Activated CD8-positive, alpha-beta memory T cell treated with anti-CD3 and anti-CD28 coated beads, Interleukin-2, amount 10 ng/mL, durations not matched to agents 7 days and 5 days (primary cell): ENCODE measurements around the gene PCDHB8. TPM values are rescaled to one million over a fixed set of nuclear protein-coding genes. Genes with fewer than 3 reads are reported as not detected.
"Not testable (repeated sequence)": the region's sequence is repeated elsewhere in the genome, so short reads cannot be mapped to it uniquely, and the experiment has no call there.

Source experiments
- ATAC-seq: fragments of 150-1000 bp; cut with Tn5 transposase; one replicate; pipeline ENCODE4 v1.10.0; 2021; ENCODE audit warnings: moderate library complexity
- CTCF ChIA-PET: fragments of 350-600 bp; sonication (Branson Sonifier 250); formaldehyde crosslinking; loops from one replicate; lab custom pipeline; 2021; ENCODE audit warnings: antibody characterized with exemption; lab: Charles Lee
- DNase-seq: peaks from one replicate; pipeline ENCODE4 v3.0.0-alpha.2; 2020
- H3K27ac Mint-ChIP-seq: one replicate; pipeline ENCODE4 v1.8.0; 2021; ENCODE audit warnings: mild to moderate bottlenecking, mixed read lengths
- H3K27me3 Mint-ChIP-seq: one replicate; pipeline ENCODE4 v1.8.0; 2021; ENCODE audit warnings: mixed read lengths
- H3K36me3 Mint-ChIP-seq: one replicate; pipeline ENCODE4 v1.8.0; 2021; ENCODE audit warnings: mild to moderate bottlenecking, mixed read lengths
- H3K4me1 Mint-ChIP-seq: one replicate; pipeline ENCODE4 v1.8.0; 2021; ENCODE audit warnings: mixed read lengths
- H3K4me3 Mint-ChIP-seq: one replicate; pipeline ENCODE4 v1.8.0; 2021; ENCODE audit warnings: mild to moderate bottlenecking, moderate library complexity, mixed read lengths
- H3K9me3 Mint-ChIP-seq: one replicate; pipeline ENCODE4 v1.8.0; 2022; ENCODE audit warnings: low read depth, mixed read lengths
- total RNA-seq, 2 experiments: library from RNA; stranded (reverse); gene quantifications; one replicate each; pipeline ENCODE4 v1.2.3, GENCODE V29; 2021

Gene PCDHB8
- total RNA-seq, 2 experiments from 2014 or later, result not detected

GRCh38 chr5:141172381-141173204 is 5.0 kb upstream of the PCDHB8 start, which contains the start of gene PCDHB7:
TSS of gene PCDHB7 (plus strand) at chr5:141172644. CDS start at chr5:141172836, 192 bp downstream.
- H3K27me3 Mint-ChIP-seq, result peaks cover 5% of the 10 kb centered on the region
- H3K4me3 Mint-ChIP-seq, result no peak within 1 kb of the TSS
- H3K4me1 Mint-ChIP-seq, result no peaks in the 10 kb centered on the region
- H3K9me3 Mint-ChIP-seq, result peaks cover 9% of the 10 kb centered on the region
- H3K27ac Mint-ChIP-seq, result no peak within 1 kb of the TSS
- peaks cover 3% of the 10 kb centered on the region for H3K36me3 Mint-ChIP-seq
- CTCF ChIA-PET, result no interaction called here
- no peak for ATAC-seq
- no peak for DNase-seq

GRCh38 chr5:141174291-141175104 is 3.1 kb upstream of the PCDHB8 start:
- CTCF ChIA-PET, H3K4me3 Mint-ChIP-seq, H3K27ac Mint-ChIP-seq, ATAC-seq, H3K36me3 Mint-ChIP-seq, H3K9me3 Mint-ChIP-seq, H3K4me1 Mint-ChIP-seq, DNase-seq, H3K27me3 Mint-ChIP-seq: not testable (repeated sequence)

GRCh38 chr5:141175933-141176332 is 1.7 kb upstream of the PCDHB8 start:
- Mint-ChIP-seq H3K4me1 (no peaks in the 10 kb centered on the region), H3K27ac (no peak overlapping the region), H3K36me3 (peaks cover 3% of the 10 kb centered on the region), H3K4me3 (no peak overlapping the region), H3K9me3 (peaks cover 9% of the 10 kb centered on the region), H3K27me3 (peaks cover 5% of the 10 kb centered on the region)
- CTCF ChIA-PET, result no interaction called here
- DNase-seq (no peak), ATAC-seq (no peak)

DNA sequence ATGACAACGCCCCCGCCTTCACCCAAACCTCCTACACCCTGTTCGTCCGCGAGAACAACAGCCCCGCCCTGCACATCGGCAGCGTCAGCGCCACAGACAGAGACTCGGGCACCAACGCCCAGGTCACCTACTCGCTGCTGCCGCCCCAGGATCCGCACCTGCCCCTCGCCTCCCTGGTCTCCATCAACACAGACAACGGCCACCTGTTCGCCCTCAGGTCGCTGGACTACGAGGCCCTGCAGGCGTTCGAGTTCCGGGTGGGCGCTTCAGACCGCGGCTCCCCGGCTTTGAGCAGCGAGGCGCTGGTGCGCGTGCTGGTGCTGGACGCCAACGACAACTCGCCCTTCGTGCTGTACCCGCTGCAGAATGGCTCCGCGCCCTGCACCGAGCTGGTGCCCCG is 1.8 kb downstream of the PCDHB8 start:
- CTCF ChIA-PET, ATAC-seq, H3K36me3 Mint-ChIP-seq, DNase-seq, H3K4me1 Mint-ChIP-seq, H3K9me3 Mint-ChIP-seq, H3K4me3 Mint-ChIP-seq, H3K27ac Mint-ChIP-seq: not testable (repeated sequence)
- H3K27me3 Mint-ChIP-seq, result peaks cover 11% of the 10 kb centered on the region

DNA sequence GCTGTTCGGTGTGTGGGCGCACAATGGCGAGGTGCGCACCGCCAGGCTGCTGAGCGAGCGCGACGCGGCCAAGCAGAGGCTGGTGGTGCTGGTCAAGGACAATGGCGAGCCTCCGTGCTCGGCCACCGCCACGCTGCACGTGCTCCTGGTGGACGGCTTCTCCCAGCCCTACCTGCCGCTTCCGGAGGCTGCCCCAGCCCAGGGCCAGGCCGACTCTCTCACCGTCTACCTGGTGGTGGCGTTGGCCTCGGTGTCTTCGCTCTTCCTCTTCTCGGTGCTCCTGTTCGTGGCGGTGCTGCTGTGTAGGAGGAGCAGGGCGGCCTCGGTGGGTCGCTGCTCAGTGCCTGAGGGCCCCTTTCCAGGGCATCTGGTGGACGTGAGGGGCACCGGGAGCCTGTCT is 2.3 kb downstream of the PCDHB8 start:
- H3K9me3 Mint-ChIP-seq, H3K36me3 Mint-ChIP-seq, H3K4me1 Mint-ChIP-seq, DNase-seq, H3K4me3 Mint-ChIP-seq, H3K27ac Mint-ChIP-seq, CTCF ChIA-PET, ATAC-seq: not testable (repeated sequence)
- peaks cover 13% of the 10 kb centered on the region for H3K27me3 Mint-ChIP-seq

DNA sequence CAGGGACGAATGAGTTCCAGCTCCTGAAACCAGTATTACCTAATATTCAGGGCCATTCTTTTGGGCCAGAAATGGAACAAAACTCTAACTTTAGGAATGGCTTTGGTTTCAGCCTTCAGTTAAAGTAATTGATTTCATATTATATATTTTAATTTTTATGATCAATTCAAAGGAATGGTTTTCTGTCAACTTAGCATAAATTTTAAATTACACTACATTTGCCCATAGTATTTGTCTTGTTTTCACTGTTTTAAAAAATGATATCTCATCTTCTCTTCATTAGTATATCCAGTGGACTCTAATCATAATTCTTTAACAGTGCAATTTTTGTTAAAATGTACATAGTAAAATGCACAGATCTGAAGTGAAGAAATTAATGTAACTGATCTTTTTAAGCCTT is 2.7 kb downstream of the PCDHB8 start:
- CTCF ChIA-PET, result no interaction called here
- Mint-ChIP-seq H3K9me3 (peaks cover 6% of the 10 kb centered on the region), H3K4me1 (no peaks in the 10 kb centered on the region), H3K27ac (no peak overlapping the region), H3K27me3 (peaks cover 10% of the 10 kb centered on the region), H3K36me3 (no peaks in the 10 kb centered on the region), H3K4me3 (no peak overlapping the region)
- ATAC-seq, result no peak
- no peak for DNase-seq

GRCh38 chr5:141182248-141182647 is 4.7 kb downstream of the PCDHB8 start, which contains the start of gene PCDHB16:
TSS of gene PCDHB16 (plus strand) at chr5:141182387. CDS start at chr5:141182560, 173 bp downstream.
- Mint-ChIP-seq H3K36me3 (no peaks in the 10 kb centered on the region), H3K4me1 (no peaks in the 10 kb centered on the region), H3K9me3 (peaks cover 6% of the 10 kb centered on the region), H3K27ac (no peak within 1 kb of the TSS), H3K4me3 (no peak within 1 kb of the TSS), H3K27me3 (peaks cover 10% of the 10 kb centered on the region)
- DNase-seq (no peak), ATAC-seq (no peak)
- CTCF ChIA-PET, result no interaction called here

DNA sequence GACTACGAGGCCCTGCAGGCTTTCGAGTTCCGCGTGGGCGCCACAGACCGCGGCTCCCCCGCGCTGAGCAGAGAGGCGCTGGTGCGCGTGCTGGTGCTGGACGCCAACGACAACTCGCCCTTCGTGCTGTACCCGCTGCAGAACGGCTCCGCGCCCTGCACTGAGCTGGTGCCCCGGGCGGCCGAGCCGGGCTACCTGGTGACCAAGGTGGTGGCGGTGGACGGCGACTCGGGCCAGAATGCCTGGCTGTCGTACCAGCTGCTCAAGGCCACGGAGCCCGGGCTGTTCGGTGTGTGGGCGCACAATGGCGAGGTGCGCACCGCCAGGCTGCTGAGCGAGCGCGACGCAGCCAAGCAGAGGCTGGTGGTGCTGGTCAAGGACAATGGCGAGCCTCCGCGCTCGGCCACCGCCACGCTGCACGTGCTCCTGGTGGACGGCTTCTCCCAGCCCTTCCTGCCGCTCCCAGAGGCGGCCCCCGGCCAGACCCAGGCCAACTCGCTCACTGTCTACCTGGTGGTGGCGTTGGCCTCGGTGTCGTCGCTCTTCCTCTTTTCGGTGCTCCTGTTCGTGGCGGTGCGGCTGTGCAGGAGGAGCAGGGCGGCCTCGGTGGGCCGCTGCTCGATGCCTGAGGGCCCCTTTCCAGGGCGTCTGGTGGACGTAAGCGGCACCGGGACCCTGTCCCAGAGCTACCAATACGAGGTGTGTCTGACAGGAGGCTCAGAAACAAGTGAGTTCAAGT is 6.7 kb downstream of the PCDHB8 start:
- H3K27me3 Mint-ChIP-seq, result peaks cover 13% of the 10 kb centered on the region
- H3K9me3 Mint-ChIP-seq, ATAC-seq, H3K4me1 Mint-ChIP-seq, DNase-seq, H3K36me3 Mint-ChIP-seq, CTCF ChIA-PET, H3K4me3 Mint-ChIP-seq, H3K27ac Mint-ChIP-seq: not testable (repeated sequence)

GRCh38 chr5:141186897-141187512 is 9.4 kb downstream of the PCDHB8 start, which contains the start of gene PCDHB9:
TSS of gene PCDHB9 (plus strand) at chr5:141187161. CDS start at chr5:141187319, 158 bp downstream.
- Mint-ChIP-seq H3K27me3 (peaks cover 15% of the 10 kb centered on the region), H3K4me1 (no peaks in the 10 kb centered on the region), H3K9me3 (peaks cover 11% of the 10 kb centered on the region), H3K36me3 (peaks cover 2% of the 10 kb centered on the region), H3K27ac (no peak within 1 kb of the TSS), H3K4me3 (no peak within 1 kb of the TSS)
- CTCF ChIA-PET, result interaction anchor here (1.4 to 1.5 kb wide), 2 partner anchors 13 to 377 kb away, joined by 3 to 5 read pairs; no protein-coding TSS in a partner anchor
- no peak for ATAC-seq
- DNase-seq, result no peak

DNA sequence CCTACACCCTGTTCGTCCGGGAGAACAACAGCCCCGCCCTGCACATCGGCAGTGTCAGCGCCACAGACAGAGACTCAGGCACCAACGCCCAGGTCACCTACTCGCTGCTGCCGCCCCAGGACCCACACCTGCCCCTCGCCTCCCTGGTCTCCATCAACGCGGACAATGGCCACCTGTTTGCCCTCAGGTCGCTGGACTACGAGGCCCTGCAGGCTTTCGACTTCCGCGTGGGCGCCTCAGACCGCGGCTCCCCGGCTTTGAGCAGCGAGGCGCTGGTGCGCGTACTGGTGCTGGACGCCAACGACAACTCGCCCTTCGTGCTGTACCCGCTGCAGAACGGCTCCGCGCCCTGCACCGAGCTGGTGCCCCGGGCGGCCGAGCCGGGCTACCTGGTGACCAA is 11.1 kb downstream of the PCDHB8 start:
- H3K27ac Mint-ChIP-seq, DNase-seq, H3K27me3 Mint-ChIP-seq, H3K36me3 Mint-ChIP-seq, H3K9me3 Mint-ChIP-seq, H3K4me1 Mint-ChIP-seq, ATAC-seq, H3K4me3 Mint-ChIP-seq, CTCF ChIA-PET: not testable (repeated sequence)

DNA sequence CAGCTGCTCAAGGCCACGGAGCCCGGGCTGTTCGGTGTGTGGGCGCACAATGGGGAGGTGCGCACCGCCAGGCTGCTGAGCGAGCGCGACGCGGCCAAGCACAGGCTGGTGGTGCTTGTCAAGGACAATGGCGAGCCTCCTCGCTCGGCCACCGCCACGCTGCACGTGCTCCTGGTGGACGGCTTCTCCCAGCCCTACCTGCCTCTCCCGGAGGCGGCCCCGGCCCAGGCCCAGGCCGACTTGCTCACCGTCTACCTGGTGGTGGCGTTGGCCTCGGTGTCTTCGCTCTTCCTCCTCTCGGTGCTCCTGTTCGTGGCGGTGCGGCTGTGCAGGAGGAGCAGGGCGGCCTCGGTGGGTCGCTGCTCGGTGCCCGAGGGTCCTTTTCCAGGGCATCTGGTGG is 11.5 kb downstream of the PCDHB8 start:
- H3K4me1 Mint-ChIP-seq, H3K4me3 Mint-ChIP-seq, CTCF ChIA-PET, ATAC-seq, H3K27me3 Mint-ChIP-seq, H3K9me3 Mint-ChIP-seq, DNase-seq, H3K36me3 Mint-ChIP-seq, H3K27ac Mint-ChIP-seq: not testable (repeated sequence)

DNA sequence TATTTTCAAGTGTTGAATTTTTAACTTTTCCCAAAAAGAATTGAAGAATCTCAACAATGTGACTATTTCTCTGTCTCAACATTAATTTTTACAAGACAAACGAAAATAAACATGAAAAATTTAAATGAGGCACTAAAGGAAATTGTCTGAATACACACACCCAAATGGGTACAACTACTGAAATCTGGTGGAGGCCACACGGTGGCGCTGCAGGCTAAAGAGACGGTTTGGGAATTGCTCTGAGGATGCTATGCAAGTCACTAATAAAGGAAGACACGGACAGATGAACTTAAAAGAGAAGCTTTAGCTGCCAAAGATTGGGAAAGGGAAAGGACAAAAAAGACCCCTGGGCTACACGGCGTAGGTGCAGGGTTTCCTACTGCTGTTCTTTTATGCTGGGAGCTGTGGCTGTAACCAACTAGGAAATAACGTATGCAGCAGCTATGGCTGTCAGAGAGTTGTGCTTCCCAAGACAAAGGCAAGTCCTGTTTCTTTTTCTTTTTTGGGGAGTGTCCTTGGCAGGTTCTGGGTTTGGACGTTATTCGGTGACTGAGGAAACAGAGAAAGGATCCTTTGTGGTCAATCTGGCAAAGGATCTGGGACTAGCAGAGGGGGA is 14.6 kb downstream of the PCDHB8 start, which contains the start of gene PCDHB10:
TSS of gene PCDHB10 (plus strand) at position 244 of the 616 bp plus-strand sequence. CDS start at position 444, 200 bp downstream.
- no peak for ATAC-seq
- peaks cover 5% of the 10 kb centered on the region for H3K27me3 Mint-ChIP-seq
- DNase-seq, result no peak
- H3K4me3 Mint-ChIP-seq, result no peak within 1 kb of the TSS
- CTCF ChIA-PET, result no interaction called here
- peaks cover 13% of the 10 kb centered on the region for H3K9me3 Mint-ChIP-seq
- no peaks in the 10 kb centered on the region for H3K4me1 Mint-ChIP-seq
- no peak within 1 kb of the TSS for H3K27ac Mint-ChIP-seq
- H3K36me3 Mint-ChIP-seq, result peaks cover 2% of the 10 kb centered on the region
